Peyer's patch (tissue), 4 donors: ENCODE data around the gene PCGF3. TPM values are rescaled to one million over a fixed set of nuclear protein-coding genes. Genes with fewer than 3 reads are reported as not detected.

Experiments used
- DNase-seq, 3 donors: peaks; one replicate each; pipeline ENCODE4 v3.0.0-alpha.2; 2017 to 2019
- H3K27ac ChIP-seq, 4 donors: fragments of 200-600 bp; sonication (generic); one replicate each; pipeline ENCODE4 v1.5.1; 2016 to 2019
- H3K27me3 ChIP-seq, 2 donors: fragments of 200-600 bp; sonication (generic); one replicate each; pipeline ENCODE4 v1.5.1; 2019
- H3K36me3 ChIP-seq, 3 donors: fragments of 200-600 bp; sonication (generic); one replicate each; pipeline ENCODE4 v1.5.1; 2016 to 2019
- H3K4me1 ChIP-seq, 4 donors: fragments of 200-600 bp; sonication (generic); one replicate each; pipeline ENCODE4 v1.5.1; 2016 to 2019
- H3K4me3 ChIP-seq, 4 donors: fragments of 200-600 bp; sonication (generic); 1 replicate in 3 of 4; 2 replicates in 1 of 4; pipeline ENCODE4 v1.5.1; 2016 to 2019; ENCODE audit warnings: mild to moderate bottlenecking in 1 of 4
- H3K9me3 ChIP-seq, 4 donors: fragments of 200-600 bp; sonication (generic); one replicate each; pipeline ENCODE4 v1.5.1; 2016 to 2019; ENCODE audit warnings: mild to moderate bottlenecking in 1 of 4
- CTCF ChIP-seq, 6 experiments: fragments of 450-650 bp in 4 of 6; fragments of 200-600 bp in 2 of 6; sonication (generic) in 1 of 6; IDR thresholded peaks; one replicate each; pipeline ENCODE4 v1.5.1; 2017 to 2019; ENCODE audit warnings: antibody characterized with exemption in 6 of 6, mild to moderate bottlenecking in 3 of 6, moderate library complexity in 1 of 6
- POLR2A ChIP-seq, 2 donors: fragments of 450-650 bp; IDR thresholded peaks; one replicate each; pipeline ENCODE4 v1.5.1; 2017; ENCODE audit warnings: antibody characterized with exemption in 2 of 2, mild to moderate bottlenecking in 2 of 2, moderate library complexity in 2 of 2
- total RNA-seq, 4 donors: library from RNA; depleted of rRNA; stranded (reverse); fragments of >200 nt; gene quantifications; one replicate each; pipeline ENCODE4 v1.1.0, GENCODE V29; 2016

PCGF3 gene
- total RNA-seq, 4 donors from 2014 or later = 58.3 to 168 (median 93.0) TPM

- Histone ChIP-seq H3K27ac (peak overlapping the region in 1 of 4 donors; percentile 99), H3K4me1 (peaks cover 2 to 52% (median 24%) of the 10 kb centered on the region in 4 donors), H3K27me3 (no peaks in the 10 kb centered on the region), H3K4me3 (no peak overlapping the region), H3K36me3 (peaks cover 0 to 12% (median 0%) of the 10 kb centered on the region in 3 donors), H3K9me3 (no peaks in the 10 kb centered on the region)
- DNase-seq = peak in 1 of 3 donors; percentile 75
- TF ChIP-seq CTCF (IDR thresholded peaks at IDR 0.05) = no peak
Measured at GRCh38 chr4:676871-677235, 28.8 kb upstream of the PCGF3 start.

- Histone ChIP-seq H3K9me3 (no peaks in the 10 kb centered on the region), H3K27me3 (no peaks in the 10 kb centered on the region), H3K4me3 (no peak overlapping the region), H3K36me3 (peaks cover 0 to 4% (median 0%) of the 10 kb centered on the region in 3 donors), H3K4me1 (peaks cover 10 to 57% (median 25%) of the 10 kb centered on the region in 4 donors), H3K27ac (no peak overlapping the region)
- peak in 1 of 3 donors; percentile 91 for DNase-seq
- TF ChIP-seq POLR2A (IDR thresholded peaks at IDR 0.05) (no peak), CTCF (IDR thresholded peaks at IDR 0.05) (no peak)
Measured at GRCh38 chr4:677431-678293, 28.0 kb upstream of the PCGF3 start.

- no peak for DNase-seq
- H3K4me1 ChIP-seq = peaks cover 8 to 59% (median 20%) of the 10 kb centered on the region in 4 donors
- TF ChIP-seq POLR2A (IDR thresholded peaks at IDR 0.05) (no peak), CTCF (IDR thresholded peaks at IDR 0.05) (no peak)
Measured at GRCh38 chr4:678331-679103, 27.1 kb upstream of the PCGF3 start.

GRCh38 chr4:679104-679481 lies 26.5 kb upstream of the PCGF3 start:
- no peaks in the 10 kb centered on the region for H3K36me3 ChIP-seq
- TF ChIP-seq CTCF (IDR thresholded peaks at IDR 0.05) = no peak
- no peak for TF ChIP-seq POLR2A (IDR thresholded peaks at IDR 0.05)
- H3K27ac ChIP-seq = no peak overlapping the region
- H3K4me1 ChIP-seq = peaks cover 7 to 63% (median 19%) of the 10 kb centered on the region in 4 donors
- no peak overlapping the region for H3K4me3 ChIP-seq
- no peaks in the 10 kb centered on the region for H3K27me3 ChIP-seq
- DNase-seq = peak in 1 of 3 donors; percentile 50
- no peaks in the 10 kb centered on the region for H3K9me3 ChIP-seq

More at GRCh38 chr4:678331-679103, 27.1 kb upstream of the PCGF3 start:
- Histone ChIP-seq H3K4me3 (no peak overlapping the region), H3K27me3 (no peaks in the 10 kb centered on the region), H3K36me3 (no peaks in the 10 kb centered on the region), H3K9me3 (no peaks in the 10 kb centered on the region), H3K27ac (no peak overlapping the region)

- Histone ChIP-seq H3K4me1 (peaks cover 7 to 63% (median 19%) of the 10 kb centered on the region in 4 donors), H3K9me3 (no peaks in the 10 kb centered on the region), H3K36me3 (no peaks in the 10 kb centered on the region), H3K27me3 (no peaks in the 10 kb centered on the region), H3K4me3 (no peak overlapping the region), H3K27ac (no peak overlapping the region)
- TF ChIP-seq CTCF (IDR thresholded peaks at IDR 0.05) (no peak), POLR2A (IDR thresholded peaks at IDR 0.05) (no peak)
- peak in 1 of 3 donors; percentile 47 for DNase-seq
Measured at GRCh38 chr4:679629-680028, 26.0 kb upstream of the PCGF3 start.
